CD4-positive, CD25-positive, alpha-beta regulatory T cell (primary cell): ENCODE results near the gene TRAF3IP1. TPM values are rescaled to one million over a fixed set of nuclear protein-coding genes. Genes with fewer than 3 reads are reported as not detected.
A peak's percentile ranks its signal among the peaks of the same experiment; 100 is the strongest.

Source experiments
- ATAC-seq, 2 donors: fragments of 150-1000 bp; cut with Tn5 transposase; one replicate each; pipeline ENCODE4 v1.10.0; 2021; ENCODE audit warnings: low read depth in 2 of 2, moderate number of reproducible peaks in 2 of 2, moderate library complexity in 1 of 2
- DNase-seq, 3 donors: peaks; one replicate each; pipeline versions ENCODE4 v3.0.0 to v3.0.0-alpha.2; 2012 to 2022; ENCODE audit warnings: mixed read lengths in 1 of 3
- H3K27ac ChIP-seq: one replicate; pipeline ENCODE4 v1.7.0; 2013; ENCODE audit warnings: mild to moderate bottlenecking, low read length; ENCODE audit not compliant: insufficient read depth, poor library complexity, severe bottlenecking
- H3K27me3 ChIP-seq: one replicate; pipeline ENCODE4 v1.7.0; 2013; ENCODE audit warnings: low read length; ENCODE audit not compliant: control insufficient read depth, insufficient read depth
- H3K36me3 ChIP-seq: one replicate; pipeline ENCODE4 v1.7.0; 2013; ENCODE audit warnings: mild to moderate bottlenecking, low read length, moderate library complexity; ENCODE audit not compliant: control insufficient read depth, insufficient read depth
- H3K4me1 ChIP-seq: 2 replicates; pipeline ENCODE4 v1.7.0; 2013; ENCODE audit warnings: mild to moderate bottlenecking, low read length; ENCODE audit not compliant: insufficient read depth, control insufficient read depth, poor library complexity, severe bottlenecking
- H3K4me3 ChIP-seq: one replicate; pipeline ENCODE4 v1.7.0; 2013; ENCODE audit warnings: low read depth, mild to moderate bottlenecking, low read length, moderate library complexity
- H3K9me3 ChIP-seq, 2 experiments: 1 replicate in 1 of 2; 2 replicates in 1 of 2; pipeline ENCODE4 v1.7.0; 2013; ENCODE audit warnings: low read length in 2 of 2, mild to moderate bottlenecking in 1 of 2, moderate library complexity in 1 of 2; ENCODE audit not compliant: control insufficient read depth in 2 of 2
- H3K27ac Mint-ChIP-seq, 3 donors: one replicate each; pipeline ENCODE4 v1.8.0; 2020 to 2022; ENCODE audit warnings: mild to moderate bottlenecking in 3 of 3, mixed read lengths in 3 of 3, moderate library complexity in 2 of 3
- H3K27me3 Mint-ChIP-seq: one replicate; pipeline ENCODE4 v1.8.0; 2022; ENCODE audit warnings: mild to moderate bottlenecking, mixed read lengths
- H3K36me3 Mint-ChIP-seq: one replicate; pipeline ENCODE4 v1.8.0; 2020; ENCODE audit warnings: mixed read lengths
- H3K4me1 Mint-ChIP-seq, 4 donors: one replicate each; pipeline ENCODE4 v1.8.0; 2020 to 2022; ENCODE audit warnings: mixed read lengths in 4 of 4, mild to moderate bottlenecking in 1 of 4
- H3K4me3 Mint-ChIP-seq, 4 donors: one replicate each; pipeline ENCODE4 v1.8.0; 2020 to 2022; ENCODE audit warnings: mild to moderate bottlenecking in 4 of 4, mixed read lengths in 4 of 4, moderate library complexity in 3 of 4
- H3K9me3 Mint-ChIP-seq, 7 donors: one replicate each; pipeline ENCODE4 v1.8.0; 2020 to 2022; ENCODE audit warnings: mixed read lengths in 7 of 7, mild to moderate bottlenecking in 3 of 7, moderate library complexity in 2 of 7
- polyA plus RNA-seq, 4 donors: library from polyadenylated mRNA; unstranded; fragments of 300-500 nt; fragmentation: Illumina TruSeq; gene quantifications; one replicate each; pipeline ENCODE4 v1.2.3, GENCODE V29; 2021
- total RNA-seq: library from RNA; stranded (reverse); gene quantifications from one replicate; pipeline ENCODE4 v1.2.3, GENCODE V29; 2022

Gene TRAF3IP1
- total and polyA plus RNA-seq, 5 donors from 2014 or later, result 3.1 to 9.9 (median 3.5) TPM

GRCh38 chr2:238415036-238415764 is 94.9 kb downstream of the TRAF3IP1 start:
- H3K27me3 ChIP-seq, result no peaks in the 10 kb centered on the region
- H3K36me3 ChIP-seq, result no peaks in the 10 kb centered on the region
- Mint-ChIP-seq H3K27me3 (peaks cover 4% of the 10 kb centered on the region), H3K9me3 (peaks cover 0 to 3% (median 0%) of the 10 kb centered on the region in 7 donors), H3K4me3 (peak overlapping the region in 2 of 4 donors; percentile 47 to 65), H3K4me1 (peaks cover 6 to 27% (median 12%) of the 10 kb centered on the region in 4 donors), H3K36me3 (no peaks in the 10 kb centered on the region), H3K27ac (peak overlapping the region; percentile 52 to 85 (median 71))
- ATAC-seq (peak; percentile 94 to 98), DNase-seq (peak in 2 of 3 donors; percentile 46 to 82)
- peak overlapping the region; percentile 3 for H3K27ac ChIP-seq
- no peak overlapping the region for H3K4me3 ChIP-seq
- peaks cover 0 to 8% of the 10 kb centered on the region in 2 experiments for H3K9me3 ChIP-seq
- H3K4me1 ChIP-seq, result peaks cover 9% of the 10 kb centered on the region

- peak overlapping the region in 1 of 4 donors; percentile 2 for H3K4me3 Mint-ChIP-seq
- peaks cover 0 to 8% of the 10 kb centered on the region in 2 experiments for H3K9me3 ChIP-seq
- DNase-seq, result no peak
- no peak overlapping the region for H3K4me3 ChIP-seq
- no peak overlapping the region for H3K27ac ChIP-seq
- H3K27ac Mint-ChIP-seq, result peak overlapping the region in 2 of 3 donors; percentile 4 to 42
- H3K9me3 Mint-ChIP-seq, result peaks cover 0 to 3% (median 0%) of the 10 kb centered on the region in 7 donors
- no peak for ATAC-seq
- peaks cover 4% of the 10 kb centered on the region for H3K27me3 Mint-ChIP-seq
- H3K4me1 Mint-ChIP-seq, result peaks cover 6 to 27% (median 12%) of the 10 kb centered on the region in 4 donors
- H3K4me1 ChIP-seq, result peaks cover 9% of the 10 kb centered on the region
- no peaks in the 10 kb centered on the region for H3K36me3 ChIP-seq
- no peaks in the 10 kb centered on the region for H3K36me3 Mint-ChIP-seq
- H3K27me3 ChIP-seq, result no peaks in the 10 kb centered on the region
Measured at GRCh38 chr2:238415893-238416292, 95.6 kb downstream of the TRAF3IP1 start.

DNA sequence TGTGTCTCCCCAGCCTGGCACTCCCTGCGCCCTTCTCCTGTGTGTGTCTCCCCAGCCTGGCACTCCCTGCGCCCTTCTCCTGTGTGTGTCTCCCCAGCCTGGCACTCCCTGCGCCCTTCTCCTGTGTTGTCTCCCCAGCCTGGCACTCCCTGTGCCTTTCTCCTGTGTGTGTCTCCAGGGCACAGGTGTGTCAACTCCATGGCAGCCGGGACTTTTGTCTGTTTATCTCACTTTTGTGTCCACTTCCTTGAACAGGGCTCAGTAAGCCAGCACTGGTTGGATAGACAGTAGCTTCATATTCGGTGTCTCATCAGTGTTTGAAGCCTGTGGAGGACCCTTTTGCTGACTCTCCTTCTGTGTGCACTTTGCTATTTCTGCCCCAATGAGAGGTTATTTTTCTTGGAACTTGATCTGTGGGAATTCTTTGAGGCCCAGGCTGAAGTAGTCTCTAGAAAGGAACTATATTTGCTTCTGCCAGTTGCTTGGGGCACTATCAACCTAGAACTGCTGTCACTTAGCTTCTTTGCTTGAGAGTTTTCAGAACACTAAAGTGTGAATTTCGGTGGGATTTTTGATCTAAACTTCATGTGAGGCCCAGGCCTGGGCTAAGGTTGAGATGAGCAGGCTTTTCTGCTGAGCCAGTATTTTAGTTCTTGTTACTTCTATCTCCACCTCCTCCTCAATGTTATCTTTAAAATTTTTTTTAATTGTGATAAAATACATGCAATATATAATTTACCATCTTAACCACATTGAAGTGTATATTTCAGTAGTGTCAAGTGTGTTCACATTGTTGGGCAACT is 98.1 kb downstream of the TRAF3IP1 start:
- Histone ChIP-seq H3K27ac (no peak overlapping the region), H3K4me1 (peaks cover 9% of the 10 kb centered on the region), H3K9me3 (peaks cover 0 to 8% of the 10 kb centered on the region in 2 experiments), H3K27me3 (no peaks in the 10 kb centered on the region), H3K4me3 (no peak overlapping the region), H3K36me3 (no peaks in the 10 kb centered on the region)
- no peaks in the 10 kb centered on the region for H3K36me3 Mint-ChIP-seq
- ATAC-seq, result no peak
- H3K4me3 Mint-ChIP-seq, result no peak overlapping the region
- H3K27me3 Mint-ChIP-seq, result peaks cover 4% of the 10 kb centered on the region
- no peak for DNase-seq
- peak overlapping the region in 2 of 3 donors; percentile 12 to 60 for H3K27ac Mint-ChIP-seq
- peaks cover 6 to 27% (median 12%) of the 10 kb centered on the region in 4 donors for H3K4me1 Mint-ChIP-seq
- peaks cover 0 to 3% (median 0%) of the 10 kb centered on the region in 7 donors for H3K9me3 Mint-ChIP-seq

- Mint-ChIP-seq H3K9me3 (peaks cover 0 to 3% (median 0%) of the 10 kb centered on the region in 7 donors), H3K36me3 (no peaks in the 10 kb centered on the region), H3K4me3 (no peak overlapping the region), H3K27me3 (peaks cover 4% of the 10 kb centered on the region), H3K27ac (no peak overlapping the region), H3K4me1 (peaks cover 6 to 27% (median 12%) of the 10 kb centered on the region in 4 donors)
- H3K36me3 ChIP-seq, result no peaks in the 10 kb centered on the region
- H3K9me3 ChIP-seq, result peaks cover 0 to 8% of the 10 kb centered on the region in 2 experiments
- DNase-seq, result no peak
- H3K27me3 ChIP-seq, result no peaks in the 10 kb centered on the region
- H3K4me3 ChIP-seq, result no peak overlapping the region
- ATAC-seq, result no peak
- peaks cover 9% of the 10 kb centered on the region for H3K4me1 ChIP-seq
- no peak overlapping the region for H3K27ac ChIP-seq
Measured at GRCh38 chr2:238418999-238419546, 98.8 kb downstream of the TRAF3IP1 start.

- Mint-ChIP-seq H3K36me3 (no peaks in the 10 kb centered on the region), H3K4me1 (peaks cover 0 to 15% (median 7%) of the 10 kb centered on the region in 4 donors), H3K9me3 (peaks cover 0 to 3% (median 0%) of the 10 kb centered on the region in 7 donors), H3K27ac (no peak overlapping the region), H3K27me3 (peaks cover 4% of the 10 kb centered on the region), H3K4me3 (peak overlapping the region in 1 of 4 donors; percentile 44)
- no peak for ATAC-seq
- peaks cover 0 to 8% of the 10 kb centered on the region in 2 experiments for H3K9me3 ChIP-seq
- H3K27ac ChIP-seq, result no peak overlapping the region
- H3K4me1 ChIP-seq, result peaks cover 1% of the 10 kb centered on the region
- DNase-seq, result no peak
- no peaks in the 10 kb centered on the region for H3K36me3 ChIP-seq
- H3K27me3 ChIP-seq, result no peaks in the 10 kb centered on the region
- H3K4me3 ChIP-seq, result no peak overlapping the region
Measured at GRCh38 chr2:238420442-238420841, 100.1 kb downstream of the TRAF3IP1 start.

- no peaks in the 10 kb centered on the region for H3K27me3 ChIP-seq
- H3K27ac Mint-ChIP-seq, result no peak overlapping the region
- no peaks in the 10 kb centered on the region for H3K27me3 Mint-ChIP-seq
- no peaks in the 10 kb centered on the region for H3K36me3 Mint-ChIP-seq
- H3K9me3 ChIP-seq, result peaks cover 0 to 3% of the 10 kb centered on the region in 2 experiments
- no peak for DNase-seq
- ATAC-seq, result no peak
- peaks cover 1 to 11% (median 7%) of the 10 kb centered on the region in 4 donors for H3K4me1 Mint-ChIP-seq
- no peaks in the 10 kb centered on the region for H3K36me3 ChIP-seq
- no peak overlapping the region for H3K27ac ChIP-seq
- no peak overlapping the region for H3K4me3 Mint-ChIP-seq
- H3K9me3 Mint-ChIP-seq, result peaks cover 0 to 3% (median 0%) of the 10 kb centered on the region in 7 donors
- no peak overlapping the region for H3K4me3 ChIP-seq
- peaks cover 5% of the 10 kb centered on the region for H3K4me1 ChIP-seq
Measured at GRCh38 chr2:238420878-238421694, 100.8 kb downstream of the TRAF3IP1 start.

- Histone ChIP-seq H3K36me3 (no peaks in the 10 kb centered on the region), H3K27ac (no peak overlapping the region), H3K4me1 (peaks cover 9% of the 10 kb centered on the region), H3K27me3 (no peaks in the 10 kb centered on the region), H3K9me3 (no peaks in the 10 kb centered on the region), H3K4me3 (no peak overlapping the region)
- ATAC-seq (no peak), DNase-seq (no peak)
- peaks cover 0 to 2% (median 0%) of the 10 kb centered on the region in 7 donors for H3K9me3 Mint-ChIP-seq
- H3K36me3 Mint-ChIP-seq, result no peaks in the 10 kb centered on the region
- H3K27ac Mint-ChIP-seq, result no peak overlapping the region
- H3K27me3 Mint-ChIP-seq, result no peaks in the 10 kb centered on the region
- H3K4me3 Mint-ChIP-seq, result no peak overlapping the region
- peaks cover 5 to 13% (median 7%) of the 10 kb centered on the region in 4 donors for H3K4me1 Mint-ChIP-seq
Measured at GRCh38 chr2:238421695-238422035, 101.3 kb downstream of the TRAF3IP1 start.
